HG02943 (cell line): Measurements from ENCODE around the gene S100A16.

ENCODE experiments used
- ATAC-seq: cut with Tn5 transposase; IDR thresholded peaks from one replicate; pipeline ENCODE4 v1.9.1; 2021; ENCODE audit warnings: mild to moderate bottlenecking, low read depth, moderate library complexity; ENCODE audit not compliant: unreplicated experiment

Gene S100A16

GRCh38 chr1:153616917-153617311 is 4.0 kb upstream of the S100A16 start:
- no peak for ATAC-seq

GRCh38 chr1:153616144-153616916 is 3.4 kb upstream of the S100A16 start, which contains the start of gene S100A14:
S100A14 (minus strand) TSS chr1:153616325; CDS start chr1:153615858, 467 bp downstream.
- no peak for ATAC-seq

- ATAC-seq: no peak
These were observed 2.5 kb upstream of the S100A16 start for GRCh38 chr1:153615406-153615805.

- no peak for ATAC-seq
These were observed 2.0 kb upstream of the S100A16 start for GRCh38 chr1:153614906-153615305.

- no peak for ATAC-seq
These were observed 1.4 kb upstream of the S100A16 start for GRCh38 chr1:153614189-153614900.

- ATAC-seq: no peak
These were observed 469 bp upstream of the S100A16 start for GRCh38 chr1:153613406-153613805.

- ATAC-seq: no peak
These were observed 704 bp downstream of the S100A16 start for GRCh38 chr1:153612111-153612754.

GRCh38 chr1:153611356-153611755 is 1.6 kb downstream of the S100A16 start:
- no peak for ATAC-seq

GRCh38 chr1:153610811-153611301 is 2.1 kb downstream of the S100A16 start:
- no peak for ATAC-seq

- ATAC-seq: no peak
These were observed 2.6 kb downstream of the S100A16 start for GRCh38 chr1:153610334-153610733.

GRCh38 chr1:153609585-153609907 is 3.4 kb downstream of the S100A16 start:
- ATAC-seq: no peak

- ATAC-seq: no peak
These were observed 4.0 kb downstream of the S100A16 start for GRCh38 chr1:153608742-153609584.

GRCh38 chr1:153608089-153608682 is 4.8 kb downstream of the S100A16 start:
- ATAC-seq: no peak

GRCh38 chr1:153607381-153607780 is 5.6 kb downstream of the S100A16 start:
- ATAC-seq: no peak

GRCh38 chr1:153606194-153606593 is 6.7 kb downstream of the S100A16 start:
- ATAC-seq: no peak

- no peak for ATAC-seq
These were observed 10.2 kb downstream of the S100A16 start for GRCh38 chr1:153602749-153603148.

- ATAC-seq: no peak
These were observed 13.1 kb downstream of the S100A16 start for GRCh38 chr1:153599847-153600246.

- ATAC-seq: peak; percentile 95
These were observed 14.4 kb downstream of the S100A16 start for GRCh38 chr1:153598309-153599172.

- ATAC-seq: no peak
These were observed 15.7 kb downstream of the S100A16 start for GRCh38 chr1:153597206-153597605.
